NCI-H146 (cell line): ENCODE measurements around the gene ELF3.
"Not testable (repeated sequence)": the region's sequence is repeated elsewhere in the genome, so short reads cannot be mapped to it uniquely, and the experiment has no call there.

Experiments used
- DNase-seq: peaks from one replicate; lab custom pipeline; 2025; lab: John Stamatoyannopoulos, UW

Gene ELF3

DNA sequence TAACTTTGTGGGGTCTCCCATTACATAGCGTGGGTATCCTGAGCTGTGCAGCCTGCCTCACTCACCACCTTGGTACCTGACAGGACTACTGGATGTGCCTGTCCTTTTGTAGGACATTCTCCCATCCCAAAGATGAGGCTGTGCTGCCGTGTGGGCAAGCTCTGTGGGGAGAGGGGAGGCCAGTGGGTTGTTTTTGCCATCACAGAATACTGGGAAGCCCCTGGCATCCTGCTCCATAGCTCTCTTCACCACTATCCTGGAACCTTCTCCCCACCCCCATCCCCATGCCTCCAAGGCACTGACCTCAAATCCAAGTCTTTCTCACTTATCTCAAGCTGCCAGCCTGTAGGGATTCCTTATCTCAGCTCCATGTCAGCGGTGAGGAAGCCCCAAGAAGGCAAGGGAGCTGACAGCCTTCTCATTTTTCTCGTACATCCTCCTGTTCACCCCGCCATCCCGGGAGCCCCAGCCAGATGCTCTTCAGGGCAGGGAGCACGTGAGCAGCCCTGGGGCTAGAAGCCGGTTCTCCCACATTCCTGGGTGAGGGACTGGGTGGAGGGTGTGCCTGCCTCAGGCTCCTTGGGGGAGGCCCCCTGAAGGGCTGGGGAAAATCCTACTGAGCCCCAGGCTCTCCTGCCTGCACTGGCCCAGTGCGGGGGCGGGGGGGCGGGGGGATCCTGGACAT, 2.4 kb upstream of the ELF3 start:
- DNase-seq, result no peak

DNA sequence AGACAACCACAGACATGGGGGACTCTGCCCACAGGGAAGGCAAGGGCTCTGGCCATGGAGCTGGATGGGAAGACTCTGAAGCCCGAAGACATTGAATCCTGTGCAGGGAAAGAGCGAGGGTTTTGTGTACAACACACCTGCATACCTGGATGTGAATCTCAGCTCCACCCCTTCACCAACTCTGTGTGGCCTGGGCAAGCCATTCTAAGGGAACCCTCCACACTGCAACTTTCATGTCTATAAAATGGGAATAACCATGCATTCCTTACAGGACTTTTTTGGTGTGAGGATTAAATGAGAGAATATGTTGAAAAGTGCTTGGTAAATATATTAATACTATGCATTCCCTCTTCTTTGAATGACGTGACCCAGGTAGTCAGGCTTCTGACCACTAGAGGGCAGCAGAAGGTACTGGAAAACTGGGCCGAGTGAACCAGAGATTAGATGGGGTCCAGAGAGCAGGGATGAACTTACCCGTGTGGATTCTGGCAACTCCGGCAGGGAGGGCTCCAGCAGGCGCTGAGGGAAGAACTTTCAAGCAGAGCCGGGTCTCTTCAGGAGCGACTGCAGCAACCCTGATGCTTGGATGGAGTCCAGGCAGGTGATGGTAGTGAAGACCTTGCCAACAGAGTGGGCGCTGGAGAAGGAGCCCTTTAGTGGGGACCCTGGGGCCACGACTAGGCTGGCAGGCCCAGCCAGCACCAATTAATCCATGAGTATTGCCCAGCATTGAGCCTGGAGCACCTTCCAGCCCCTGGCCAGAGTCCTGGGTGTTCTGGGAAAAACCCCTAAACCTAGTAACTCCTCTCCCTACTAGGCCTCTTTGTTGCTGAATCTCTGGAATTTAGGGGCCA, 834 bp upstream of the ELF3 start:
- peak; percentile 82 for DNase-seq

DNA sequence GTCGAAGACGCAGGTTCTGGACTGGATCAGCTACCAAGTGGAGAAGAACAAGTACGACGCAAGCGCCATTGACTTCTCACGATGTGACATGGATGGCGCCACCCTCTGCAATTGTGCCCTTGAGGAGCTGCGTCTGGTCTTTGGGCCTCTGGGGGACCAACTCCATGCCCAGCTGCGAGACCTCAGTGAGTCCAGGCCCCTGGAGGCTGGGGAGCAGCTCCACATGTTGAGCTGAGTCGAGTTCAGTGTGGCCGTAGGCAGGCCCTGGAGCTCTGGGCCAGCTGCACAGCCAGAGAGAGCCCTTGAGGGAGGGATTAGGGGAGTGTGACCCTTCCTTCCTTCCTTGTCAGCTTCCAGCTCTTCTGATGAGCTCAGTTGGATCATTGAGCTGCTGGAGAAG, 1.6 kb downstream of the ELF3 start:
- DNase-seq, result no peak

DNA sequence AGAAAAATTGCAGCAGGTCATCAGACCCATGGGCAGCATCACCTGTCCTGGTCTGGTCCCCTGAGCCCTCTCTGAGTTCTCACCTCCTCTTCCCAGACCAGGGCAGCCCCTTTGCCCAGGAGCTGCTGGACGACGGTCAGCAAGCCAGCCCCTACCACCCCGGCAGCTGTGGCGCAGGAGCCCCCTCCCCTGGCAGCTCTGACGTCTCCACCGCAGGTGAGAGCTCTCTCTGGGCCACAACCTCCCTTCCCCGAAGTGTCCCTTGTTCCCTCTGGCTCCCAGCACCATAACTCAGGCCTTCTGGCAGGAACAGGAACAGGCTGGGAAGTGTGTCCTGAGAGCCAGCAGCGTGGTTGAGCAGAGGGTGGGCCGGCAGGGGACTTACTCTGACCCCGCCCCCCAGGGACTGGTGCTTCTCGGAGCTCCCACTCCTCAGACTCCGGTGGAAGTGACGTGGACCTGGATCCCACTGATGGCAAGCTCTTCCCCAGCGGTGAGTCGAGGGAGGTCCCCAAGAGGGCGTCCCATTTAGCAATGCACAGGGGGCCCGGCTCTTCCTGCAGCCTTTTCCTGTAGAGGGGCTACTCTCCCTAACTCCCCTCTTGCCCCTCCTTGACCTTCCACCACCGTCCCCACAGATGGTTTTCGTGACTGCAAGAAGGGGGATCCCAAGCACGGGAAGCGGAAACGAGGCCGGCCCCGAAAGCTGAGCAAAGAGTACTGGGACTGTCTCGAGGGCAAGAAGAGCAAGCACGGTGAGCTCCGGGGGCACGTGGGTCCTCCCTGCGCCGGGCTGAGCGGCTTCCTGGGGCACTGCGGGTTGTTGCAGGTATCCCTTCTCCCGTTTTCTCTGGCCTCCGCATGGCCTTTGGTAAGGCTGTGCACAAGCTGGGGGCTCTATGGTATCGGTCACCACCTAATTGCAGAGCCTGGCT, 2.4 kb downstream of the ELF3 start:
- DNase-seq, result no peak

DNA sequence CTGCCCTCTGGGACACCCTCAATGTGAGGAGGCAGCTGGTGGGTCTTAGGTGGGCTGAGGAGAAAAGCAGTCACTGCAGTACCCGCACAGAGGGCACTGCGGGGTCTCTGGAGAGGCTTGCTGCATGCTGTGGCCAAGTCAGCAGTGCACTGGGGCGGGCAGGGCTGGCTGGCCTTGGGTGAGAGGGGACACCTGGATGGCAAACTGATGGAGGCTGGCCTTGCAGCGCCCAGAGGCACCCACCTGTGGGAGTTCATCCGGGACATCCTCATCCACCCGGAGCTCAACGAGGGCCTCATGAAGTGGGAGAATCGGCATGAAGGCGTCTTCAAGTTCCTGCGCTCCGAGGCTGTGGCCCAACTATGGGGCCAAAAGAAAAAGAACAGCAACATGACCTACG, 3.2 kb downstream of the ELF3 start:
- no peak for DNase-seq

DNA sequence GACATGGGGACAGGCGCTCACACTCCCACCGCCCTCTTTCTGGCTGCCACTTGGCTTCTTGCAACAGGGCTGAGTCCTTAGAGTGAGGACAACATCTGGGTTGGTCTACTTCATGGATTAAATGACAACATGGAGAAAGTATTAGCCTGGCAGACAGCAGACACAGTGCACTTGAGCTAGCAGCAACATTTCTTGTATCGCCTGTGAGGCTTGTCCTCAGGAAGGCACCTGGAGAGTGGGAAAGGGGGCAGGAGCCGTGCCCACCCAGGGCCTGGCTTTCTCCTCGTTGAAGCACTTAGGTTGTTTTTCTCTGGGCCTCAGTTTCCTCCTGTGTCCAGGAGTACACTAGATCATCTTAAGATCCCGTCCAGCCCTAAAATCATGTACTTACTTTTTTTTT, 3.7 kb downstream of the ELF3 start:
- DNase-seq, result no peak

DNA sequence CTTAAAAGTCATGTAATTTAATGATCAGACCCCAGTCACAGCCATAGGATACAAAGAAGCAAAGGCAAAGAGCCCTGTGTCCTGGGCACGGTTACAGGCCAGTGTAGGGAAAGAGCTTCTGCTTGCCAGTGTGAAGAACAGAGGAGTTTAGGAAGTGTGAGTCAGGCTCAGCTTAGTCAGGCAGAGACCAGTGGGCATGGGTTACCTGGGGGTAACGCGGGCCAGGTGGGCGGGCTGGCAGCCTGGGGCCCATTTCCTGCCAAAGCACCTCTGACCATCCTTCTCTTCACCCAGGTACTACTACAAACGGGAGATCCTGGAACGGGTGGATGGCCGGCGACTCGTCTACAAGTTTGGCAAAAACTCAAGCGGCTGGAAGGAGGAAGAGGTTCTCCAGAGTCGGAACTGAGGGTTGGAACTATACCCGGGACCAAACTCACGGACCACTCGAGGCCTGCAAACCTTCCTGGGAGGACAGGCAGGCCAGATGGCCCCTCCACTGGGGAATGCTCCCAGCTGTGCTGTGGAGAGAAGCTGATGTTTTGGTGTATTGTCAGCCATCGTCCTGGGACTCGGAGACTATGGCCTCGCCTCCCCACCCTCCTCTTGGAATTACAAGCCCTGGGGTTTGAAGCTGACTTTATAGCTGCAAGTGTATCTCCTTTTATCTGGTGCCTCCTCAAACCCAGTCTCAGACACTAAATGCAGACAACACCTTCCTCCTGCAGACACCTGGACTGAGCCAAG, 4.7 kb downstream of the ELF3 start:
- no peak for DNase-seq

DNA sequence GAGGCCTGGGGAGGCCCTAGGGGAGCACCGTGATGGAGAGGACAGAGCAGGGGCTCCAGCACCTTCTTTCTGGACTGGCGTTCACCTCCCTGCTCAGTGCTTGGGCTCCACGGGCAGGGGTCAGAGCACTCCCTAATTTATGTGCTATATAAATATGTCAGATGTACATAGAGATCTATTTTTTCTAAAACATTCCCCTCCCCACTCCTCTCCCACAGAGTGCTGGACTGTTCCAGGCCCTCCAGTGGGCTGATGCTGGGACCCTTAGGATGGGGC, 5.2 kb downstream of the ELF3 start:
- DNase-seq, result no peak

DNA sequence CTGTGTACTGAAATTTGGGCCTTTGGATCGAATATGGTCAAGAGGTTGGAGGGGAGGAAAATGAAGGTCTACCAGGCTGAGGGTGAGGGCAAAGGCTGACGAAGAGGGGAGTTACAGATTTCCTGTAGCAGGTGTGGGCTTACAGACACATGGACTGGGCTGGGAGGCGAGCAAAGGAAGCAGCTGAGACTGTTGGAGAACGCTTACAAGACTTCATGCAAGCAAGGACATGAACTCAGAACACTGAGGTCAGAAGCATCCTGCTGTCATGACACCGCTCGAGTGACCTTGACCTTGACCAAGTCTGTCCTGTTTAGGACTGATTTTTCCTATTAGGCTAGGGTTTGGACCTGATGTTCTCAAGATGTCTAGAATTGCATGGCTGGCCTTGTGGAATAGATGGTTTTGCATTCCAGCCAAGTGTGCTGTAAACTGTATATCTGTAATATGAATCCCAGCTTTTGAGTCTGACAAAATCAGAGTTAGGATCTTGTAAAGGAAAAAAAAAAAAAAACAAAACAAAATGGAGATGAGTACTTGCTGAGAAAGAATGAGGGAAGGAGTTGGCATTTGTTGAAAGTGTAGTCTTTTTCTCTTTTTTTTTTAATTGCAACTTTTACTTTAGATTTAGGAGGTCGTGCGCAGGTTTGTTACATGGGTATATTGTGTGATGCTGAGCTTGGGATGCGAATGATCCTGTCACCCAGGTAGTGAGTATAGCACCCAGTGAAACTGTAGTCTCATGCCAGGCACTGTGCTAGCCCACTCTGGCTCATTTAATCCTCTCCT, 5.8 kb downstream of the ELF3 start:
- DNase-seq, result no peak

DNA sequence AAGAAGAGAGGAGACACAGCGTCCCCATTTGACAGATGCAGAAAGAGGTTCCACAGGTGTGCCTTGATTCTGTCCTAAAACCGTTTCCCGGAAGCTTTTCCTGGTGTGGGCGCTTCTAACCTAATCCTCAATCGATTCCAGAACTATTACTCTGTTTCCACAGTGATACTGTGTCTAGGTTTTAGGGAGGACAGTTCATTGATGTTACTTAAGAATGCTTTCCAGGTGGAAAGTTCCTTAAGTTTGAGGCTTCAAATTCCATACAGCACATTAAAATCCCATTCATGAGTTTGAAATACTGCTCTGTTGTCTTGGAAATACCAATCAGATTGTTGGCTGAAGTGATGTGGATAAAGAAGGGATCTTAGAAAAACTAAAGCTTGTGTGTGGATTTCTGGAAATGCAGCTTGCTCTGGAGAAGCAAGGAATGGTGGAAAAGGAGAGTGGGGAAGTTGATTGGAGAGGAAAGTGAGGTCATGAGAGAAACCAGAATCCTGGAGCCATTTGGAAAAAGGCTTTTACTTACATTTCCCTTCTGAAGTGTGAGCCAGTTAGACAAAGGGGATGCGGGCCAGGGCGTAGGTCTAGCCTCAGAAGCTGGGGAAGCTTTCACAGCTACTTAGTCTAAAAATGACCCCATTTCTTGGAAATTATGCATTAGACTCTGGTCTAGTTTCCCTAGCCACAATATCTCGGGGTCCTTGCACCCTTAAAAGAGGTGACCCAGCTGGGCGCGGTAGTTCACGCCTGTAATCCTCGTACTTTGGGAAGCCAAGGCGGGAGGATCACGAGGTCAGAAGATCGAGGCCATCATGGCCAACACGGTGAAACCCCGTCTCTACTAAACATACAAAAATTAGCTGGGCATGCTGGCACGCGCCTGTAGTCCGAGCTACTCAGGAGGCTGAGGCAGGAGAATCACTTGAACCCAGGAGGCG, 6.7 kb downstream of the ELF3 start:
- DNase-seq, result no peak

DNA sequence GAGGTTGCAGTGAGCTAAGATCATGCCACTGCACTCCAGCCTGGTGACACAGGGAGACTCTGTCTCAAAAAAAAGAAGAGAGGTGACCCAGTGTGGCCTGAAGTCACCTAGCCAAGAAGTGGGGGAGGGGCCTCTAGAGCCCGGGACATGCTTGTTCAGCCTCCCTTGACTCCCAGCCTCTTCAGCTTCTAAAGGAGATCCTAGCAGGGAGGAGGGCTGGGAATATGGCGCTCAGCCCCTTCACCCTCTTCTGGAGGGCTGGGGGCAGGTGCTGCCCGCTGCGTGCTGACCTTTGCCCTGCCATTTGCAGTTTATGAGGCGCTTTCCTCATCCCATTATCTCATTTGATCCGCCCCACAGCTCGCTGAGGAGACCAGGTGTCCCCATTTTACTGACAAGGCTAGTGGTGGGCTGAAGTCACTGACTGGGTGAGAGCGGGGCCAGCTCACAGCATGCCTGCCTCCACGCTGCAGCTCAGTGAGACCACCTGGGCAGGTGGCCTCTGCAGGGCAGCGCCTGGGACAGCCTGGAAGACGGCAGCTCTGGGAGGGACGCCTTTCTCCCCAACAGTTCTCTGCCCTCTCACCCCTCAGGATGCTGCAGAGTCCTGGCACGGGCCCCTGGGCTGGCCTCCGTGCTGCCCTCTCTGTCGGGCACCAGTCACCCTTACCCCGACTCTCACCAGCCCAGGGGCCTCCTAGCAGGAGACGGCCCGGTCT, 7.5 kb downstream of the ELF3 start:
- peak; percentile 83 for DNase-seq

DNA sequence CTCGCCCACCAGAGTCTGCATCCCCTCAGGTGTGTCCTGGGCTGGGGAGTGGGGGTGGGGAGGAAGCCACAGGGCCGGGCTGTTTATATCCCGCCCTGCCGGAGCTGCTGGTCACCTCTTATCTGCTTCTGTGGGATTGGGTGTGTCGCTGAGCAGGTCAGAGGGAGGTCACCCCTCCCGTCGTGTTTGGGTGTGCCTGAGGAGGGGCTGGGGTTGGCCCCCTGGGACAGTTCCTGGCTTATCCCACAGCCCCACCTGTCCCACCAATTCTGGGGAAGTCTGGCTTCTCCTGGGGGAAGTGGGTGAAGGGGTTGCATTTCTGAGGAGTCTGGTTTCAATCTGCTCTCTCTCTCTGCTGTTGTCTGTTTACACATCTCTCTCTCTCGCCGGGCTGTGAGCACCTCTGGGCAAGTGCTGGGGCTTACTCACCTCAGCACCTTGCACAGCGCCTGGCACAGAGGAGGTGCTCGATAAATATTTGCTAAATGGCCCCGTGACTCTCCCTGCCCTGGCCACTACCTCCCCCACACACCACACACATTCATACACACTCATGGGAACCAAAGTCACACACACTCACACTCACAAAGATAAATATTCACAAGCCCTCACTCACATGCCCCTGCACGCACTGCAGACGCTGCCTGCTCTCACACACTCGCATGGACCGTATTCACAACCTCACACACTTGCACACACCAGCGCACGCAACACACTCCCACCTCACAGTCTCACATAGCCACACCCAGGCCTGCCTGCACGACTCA, 8.3 kb downstream of the ELF3 start:
- DNase-seq, result peak; percentile 85

DNA sequence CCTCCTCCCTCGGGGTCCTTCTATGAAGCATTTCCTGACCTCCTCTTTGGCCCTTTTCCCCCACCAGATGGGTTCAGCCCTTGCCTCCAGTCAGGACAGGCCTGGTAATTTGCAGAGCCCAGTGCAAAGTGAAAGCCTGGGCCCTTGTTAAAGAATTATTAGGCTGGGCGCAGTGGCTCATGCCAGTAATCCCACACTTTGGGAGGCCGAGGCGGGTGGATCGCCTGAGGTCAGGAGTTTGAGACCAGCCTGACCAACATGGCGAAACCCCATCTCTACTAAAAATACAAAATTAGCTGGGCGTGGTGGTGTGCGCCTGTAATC, 8.8 kb downstream of the ELF3 start:
- DNase-seq, result not testable (repeated sequence)

DNA sequence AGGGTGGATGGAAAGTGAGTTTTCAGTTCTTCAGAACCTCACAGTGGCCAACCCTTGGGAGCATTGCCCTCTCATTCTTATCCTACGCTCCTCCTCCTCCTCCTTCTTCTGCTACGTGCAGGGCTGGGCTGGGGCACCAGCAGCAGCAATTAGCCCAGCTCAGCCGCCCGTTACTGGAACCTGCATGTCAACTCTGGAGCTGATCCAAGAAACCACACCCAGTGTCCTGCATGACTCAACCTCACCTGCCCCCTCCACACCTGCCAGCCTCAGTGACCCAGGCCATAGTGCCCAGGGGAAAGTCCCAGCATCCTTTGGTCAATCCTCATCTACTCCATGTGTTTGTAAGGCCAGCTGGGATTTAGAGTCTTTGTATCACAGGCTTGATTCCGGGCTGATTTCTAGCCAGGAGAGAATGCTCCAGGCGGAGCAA, 12.6 kb downstream of the ELF3 start:
- DNase-seq, result peak; percentile 94

DNA sequence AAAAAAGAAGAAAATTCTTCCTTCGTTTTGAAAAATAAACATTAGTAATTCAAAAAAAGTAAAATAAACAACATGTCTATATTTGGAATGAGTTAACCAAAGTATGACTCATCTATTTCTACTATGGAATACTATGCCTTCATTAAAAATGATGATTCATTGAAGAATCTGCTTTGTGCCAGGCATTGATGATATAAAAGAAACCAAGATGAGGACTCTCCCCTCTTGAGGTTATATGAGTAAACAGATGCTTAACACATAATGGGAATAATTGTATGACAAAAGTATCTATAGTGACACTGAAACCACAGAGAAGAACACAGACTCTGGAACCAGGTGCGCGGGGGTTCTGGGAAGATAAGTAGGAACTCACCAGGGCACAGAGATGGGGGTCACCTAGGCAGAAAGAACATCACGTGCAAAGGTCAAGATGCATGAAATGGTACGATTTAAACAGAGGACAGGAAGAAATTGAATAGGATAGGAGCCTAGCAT, 18.8 kb downstream of the ELF3 start:
- peak; percentile 74 for DNase-seq

DNA sequence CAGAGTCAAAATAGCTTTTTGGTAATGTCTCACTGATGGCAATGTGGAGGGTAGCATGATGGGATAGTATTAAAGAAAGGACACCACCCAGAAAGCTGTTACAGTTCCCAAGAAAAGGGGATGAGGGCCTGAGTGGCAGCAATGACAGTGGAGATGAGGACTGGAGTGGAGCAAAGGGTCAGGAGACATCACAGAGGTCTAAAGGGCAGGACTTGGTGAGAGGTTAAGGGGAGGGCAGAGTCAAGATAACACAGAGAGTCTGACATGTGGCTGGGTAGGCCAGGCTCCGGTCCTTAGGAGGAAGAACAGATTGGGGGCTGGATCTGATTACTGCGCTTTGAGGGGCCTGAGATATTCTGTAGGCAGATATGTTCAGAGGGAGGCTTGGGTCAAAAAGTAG, 19.3 kb downstream of the ELF3 start:
- no peak for DNase-seq

DNA sequence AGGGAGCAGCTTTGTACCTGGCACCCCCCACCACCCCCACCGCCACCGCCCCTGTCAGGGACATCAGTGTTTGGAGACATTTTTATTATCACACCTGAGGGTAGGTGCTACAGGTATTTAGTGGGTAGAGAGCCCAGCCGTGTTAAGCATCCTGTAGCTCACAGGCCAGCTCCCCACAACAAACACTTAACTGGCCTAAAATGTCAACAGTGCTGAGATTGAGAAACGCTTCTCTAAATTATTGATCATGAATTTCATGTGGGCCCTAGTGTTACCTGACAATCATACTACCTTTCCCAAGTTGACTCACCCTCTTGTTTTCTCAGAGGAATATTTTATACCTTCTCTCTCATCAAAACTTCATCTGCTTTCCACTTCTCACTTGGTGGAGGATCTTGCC, 21.4 kb downstream of the ELF3 start:
- DNase-seq, result no peak

DNA sequence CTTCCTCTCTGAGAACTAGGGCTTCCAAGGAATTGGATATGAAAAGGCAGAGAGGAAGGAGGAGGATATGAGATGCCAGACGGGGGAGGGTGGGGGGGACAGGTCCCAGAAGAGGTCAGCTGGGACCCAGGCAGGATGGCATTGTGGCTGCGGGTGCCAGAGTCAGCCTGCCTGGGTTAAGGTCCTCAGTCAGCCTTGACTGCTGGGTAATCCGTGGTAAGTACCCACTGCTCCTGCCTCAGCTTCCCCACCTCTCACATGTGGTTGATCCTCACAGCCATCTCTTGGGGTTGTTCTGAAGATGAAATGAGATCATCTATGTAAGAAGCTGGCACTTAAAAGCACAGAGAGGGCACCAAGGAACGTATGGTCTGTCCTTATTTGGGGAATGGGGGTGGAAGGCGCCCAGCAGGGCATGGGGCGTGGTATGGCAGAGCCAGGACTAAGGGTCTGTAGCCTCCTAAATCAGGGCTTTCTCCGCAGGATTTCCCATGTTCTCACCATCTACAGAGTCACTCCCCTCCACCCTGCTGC, 23.8 kb downstream of the ELF3 start:
- DNase-seq, result no peak
